H9 (cell line): ENCODE results near the gene CTCFL. TPM values are rescaled to one million over a fixed set of nuclear protein-coding genes. Genes with fewer than 3 reads are reported as not detected.

Experiments used
- DNase-seq: peaks from one replicate; pipeline ENCODE4 v3.0.0-alpha.2; 2017
- H2AFZ ChIP-seq: one replicate; pipeline ENCODE4 v1.6.1; 2013; ENCODE audit warnings: mild to moderate bottlenecking, low read length, control low read depth, moderate library complexity
- H2AK5ac ChIP-seq: 2 replicates; pipeline ENCODE4 v1.6.1; 2013; ENCODE audit warnings: low read length, control low read depth, mixed read lengths; ENCODE audit not compliant: insufficient read length
- H2BK120ac ChIP-seq: one replicate; pipeline ENCODE4 v1.6.1; 2013; ENCODE audit warnings: low read depth, mild to moderate bottlenecking, low read length, control low read depth, inconsistent platforms; ENCODE audit not compliant: poor library complexity, severe bottlenecking
- H2BK12ac ChIP-seq: 2 replicates; pipeline ENCODE4 v1.6.1; 2013; ENCODE audit warnings: low read length, control low read depth, mixed read lengths, low read depth; ENCODE audit not compliant: insufficient read length
- H2BK15ac ChIP-seq: 2 replicates; pipeline ENCODE4 v1.6.1; 2013; ENCODE audit warnings: low read depth, low read length, control low read depth
- H2BK20ac ChIP-seq: one replicate; pipeline ENCODE4 v1.6.1; 2013; ENCODE audit warnings: low read depth, mild to moderate bottlenecking, low read length, control low read depth, inconsistent platforms; ENCODE audit not compliant: poor library complexity, severe bottlenecking
- H2BK5ac ChIP-seq: 2 replicates; pipeline ENCODE4 v1.6.1; 2013; ENCODE audit warnings: low read length, control low read depth, mixed read lengths; ENCODE audit not compliant: insufficient read length
- H3K14ac ChIP-seq: 2 replicates; pipeline ENCODE4 v1.6.1; 2013; ENCODE audit warnings: low read length, control low read depth; ENCODE audit not compliant: insufficient read depth
- H3K18ac ChIP-seq: 2 replicates; pipeline ENCODE4 v1.6.1; 2013; ENCODE audit warnings: low read depth, mild to moderate bottlenecking, mixed read lengths, low read length, control low read depth; ENCODE audit not compliant: insufficient read length
- H3K23ac ChIP-seq: 2 replicates; pipeline ENCODE4 v1.6.1; 2013; ENCODE audit warnings: low read length, control low read depth, mixed read lengths, low read depth; ENCODE audit not compliant: insufficient read length
- H3K23me2 ChIP-seq: 2 replicates; pipeline ENCODE4 v1.6.1; 2013; ENCODE audit warnings: low read depth, mild to moderate bottlenecking, mixed read lengths, low read length, control low read depth; ENCODE audit not compliant: insufficient read length, poor library complexity, severe bottlenecking
- H3K27ac ChIP-seq: 2 replicates; pipeline ENCODE4 v1.5.1; 2013; ENCODE audit warnings: low read length, control low read depth, mixed read lengths, low read depth; ENCODE audit not compliant: insufficient read length
- H3K27me3 ChIP-seq: 2 replicates; pipeline ENCODE4 v1.6.1; 2013; ENCODE audit warnings: low read length, control low read depth, inconsistent platforms; ENCODE audit not compliant: insufficient read depth
- H3K4ac ChIP-seq: 2 replicates; pipeline ENCODE4 v1.6.1; 2013; ENCODE audit warnings: low read depth, mild to moderate bottlenecking, control low read depth, inconsistent platforms, low read length, moderate library complexity
- H3K4me1 ChIP-seq: 2 replicates; pipeline ENCODE4 v1.6.1; 2013; ENCODE audit warnings: low read length, control low read depth, inconsistent platforms; ENCODE audit not compliant: insufficient read depth
- H3K4me2 ChIP-seq: 2 replicates; pipeline ENCODE4 v1.6.1; 2013; ENCODE audit warnings: low read length, control low read depth, mixed read lengths; ENCODE audit not compliant: insufficient read length, insufficient read depth
- H3K56ac ChIP-seq: 2 replicates; pipeline ENCODE4 v1.6.1; 2013; ENCODE audit warnings: low read depth, mild to moderate bottlenecking, mixed read lengths, low read length, control low read depth; ENCODE audit not compliant: insufficient read length
- H3K79me1 ChIP-seq: 2 replicates; pipeline ENCODE4 v1.6.1; 2013; ENCODE audit warnings: low read depth, mild to moderate bottlenecking, moderate library complexity, low read length, control low read depth, inconsistent platforms; ENCODE audit not compliant: insufficient read depth, poor library complexity, severe bottlenecking
- H3K79me2 ChIP-seq: 2 replicates; pipeline ENCODE4 v1.6.1; 2013; ENCODE audit warnings: low read length, control low read depth, inconsistent platforms; ENCODE audit not compliant: insufficient read depth
- H3K9ac ChIP-seq: 2 replicates; pipeline ENCODE4 v1.6.1; 2013; ENCODE audit warnings: low read length, control low read depth, mixed read lengths; ENCODE audit not compliant: insufficient read length; ENCODE audit errors: extremely low read depth
- H3K9me3 ChIP-seq: one replicate; pipeline ENCODE4 v1.6.1; 2013; ENCODE audit warnings: low read depth, low read length, inconsistent platforms; ENCODE audit not compliant: control insufficient read depth
- H3T11ph ChIP-seq: one replicate; pipeline ENCODE4 v1.6.1; 2013; ENCODE audit warnings: mild to moderate bottlenecking, low read length, control low read depth, inconsistent platforms
- H4K20me1 ChIP-seq: one replicate; pipeline ENCODE4 v1.6.1; 2013; ENCODE audit not compliant: control insufficient read depth, insufficient read length, insufficient read depth
- H4K5ac ChIP-seq: 2 replicates; pipeline ENCODE4 v1.6.1; 2013; ENCODE audit warnings: low read depth, mild to moderate bottlenecking, mixed read lengths, low read length, control low read depth; ENCODE audit not compliant: insufficient read length
- H4K8ac ChIP-seq: replicated peaks from 2 replicates; pipeline ENCODE4 v1.6.1; 2013; ENCODE audit warnings: low read length, control low read depth, mixed read lengths, low read depth; ENCODE audit not compliant: insufficient read length
- H4K91ac ChIP-seq: 2 replicates; pipeline ENCODE4 v1.6.1; 2013; ENCODE audit warnings: low read depth, mild to moderate bottlenecking, moderate library complexity, mixed read lengths, low read length, control low read depth; ENCODE audit not compliant: insufficient read length
- H3K27ac Mint-ChIP-seq, 3 experiments: 2 replicates in 2 of 3; 3 replicates in 1 of 3; pipeline ENCODE4 v1.8.0; 2020 to 2021; ENCODE audit warnings: mixed read lengths in 3 of 3, mild to moderate bottlenecking in 1 of 3, moderate library complexity in 1 of 3
- H3K27me3 Mint-ChIP-seq: 2 replicates; pipeline ENCODE4 v1.8.0; 2021; ENCODE audit warnings: low read depth, mild to moderate bottlenecking, moderate library complexity, mixed read lengths
- H3K36me3 Mint-ChIP-seq, 3 experiments: 2 replicates in 2 of 3; 3 replicates in 1 of 3; pipeline ENCODE4 v1.8.0; 2020 to 2021; ENCODE audit warnings: low read depth in 3 of 3, mixed read lengths in 3 of 3; ENCODE audit not compliant: insufficient read depth in 1 of 3
- H3K4me1 Mint-ChIP-seq, 2 experiments: 2 replicates each; pipeline ENCODE4 v1.8.0; 2020; ENCODE audit warnings: mixed read lengths in 2 of 2
- H3K4me3 Mint-ChIP-seq, 2 experiments: 2 replicates in 1 of 2; 3 replicates in 1 of 2; pipeline ENCODE4 v1.8.0; 2020 to 2021; ENCODE audit warnings: mild to moderate bottlenecking in 2 of 2, mixed read lengths in 2 of 2, moderate library complexity in 1 of 2
- H3K9me3 Mint-ChIP-seq, 2 experiments: 2 replicates in 1 of 2; 3 replicates in 1 of 2; pipeline ENCODE4 v1.8.0; 2020; ENCODE audit warnings: mild to moderate bottlenecking in 2 of 2, mixed read lengths in 2 of 2, moderate library complexity in 1 of 2
- CTCF ChIP-seq: fragments of 200-600 bp; sonication (generic); conservative IDR thresholded peaks from 3 replicates; pipeline ENCODE4 v1.8.0; 2021; ENCODE audit warnings: antibody characterized with exemption, mild to moderate bottlenecking
- WGBS: extraction: QIAGEN DNeasy Blood & Tissue Kit; methylation state at CpG from one replicate; pipeline ENCODE4 v1.1.7; 2013; ENCODE audit warnings: missing lambda C conversion rate, low lambda C conversion rate, mixed read lengths; ENCODE audit not compliant: insufficient read length; ENCODE audit errors: extremely low coverage; 5-methylcytosine and 5-hydroxymethylcytosine counted together
- total RNA-seq: library from RNA; stranded (reverse); gene quantifications from 2 replicates; pipeline ENCODE4 v1.2.1, GENCODE V29; 2021

Gene CTCFL
- total RNA-seq, 1 experiment from 2014 or later = 0.90 TPM

GRCh38 chr20:57504411-57504810, 20.5 kb downstream of the CTCFL start:
- H3K23me2 ChIP-seq = no peaks in the 10 kb centered on the region
- Mint-ChIP-seq H3K27ac (peak overlapping the region in 1 of 3 experiments; percentile 86; a peak in 1 of 7 replicates), H3K9me3 (no peaks in the 10 kb centered on the region), H3K27me3 (peaks cover 4% of the 10 kb centered on the region), H3K4me3 (no peak overlapping the region), H3K4me1 (peaks cover 26 to 36% of the 10 kb centered on the region in 2 experiments), H3K36me3 (no peaks in the 10 kb centered on the region)
- no peak overlapping the region for H2BK5ac ChIP-seq
- H4K8ac ChIP-seq = no peak overlapping the region
- no peak overlapping the region for H2BK120ac ChIP-seq
- no peak overlapping the region for H2BK15ac ChIP-seq
- no peak overlapping the region for H4K5ac ChIP-seq
- no peak overlapping the region for H4K91ac ChIP-seq
- H3K79me2 ChIP-seq = no peaks in the 10 kb centered on the region
- no peak overlapping the region for H2AFZ ChIP-seq
- H3K27ac ChIP-seq = no peak overlapping the region
- no peaks in the 10 kb centered on the region for H3K79me1 ChIP-seq
- no peak overlapping the region for H2BK20ac ChIP-seq
- no peak for DNase-seq
- no CpG with 5 or more reads among the region's 6 CpGs for WGBS
- no peaks in the 10 kb centered on the region for H3K9me3 ChIP-seq
- no peak overlapping the region for H2AK5ac ChIP-seq
- H3K14ac ChIP-seq = no peak overlapping the region
- H3K4ac ChIP-seq = no peak overlapping the region
- no peak overlapping the region for H3K4me2 ChIP-seq
- no peaks in the 10 kb centered on the region for H3K4me1 ChIP-seq
- no peak overlapping the region for H3K9ac ChIP-seq
- H3K23ac ChIP-seq = no peak overlapping the region
- no peaks in the 10 kb centered on the region for H4K20me1 ChIP-seq
- H3K56ac ChIP-seq = no peak overlapping the region
- no peak overlapping the region for H3K18ac ChIP-seq
- TF ChIP-seq CTCF = no peak
- no peaks in the 10 kb centered on the region for H3K27me3 ChIP-seq
- no peak overlapping the region for H3T11ph ChIP-seq
- H2BK12ac ChIP-seq = no peak overlapping the region
